Karpas-422 (cell line): Measurements from ENCODE around the gene LIMD2. TPM values are rescaled to one million over a fixed set of nuclear protein-coding genes. Genes with fewer than 3 reads are reported as not detected.
A peak's percentile ranks its signal among the peaks of the same experiment; 100 is the strongest.

Experiments used
- DNase-seq: peaks from one replicate; pipeline ENCODE4 v3.0.0-alpha.2; 2015
- H2AFZ ChIP-seq: fragments of 200-600 bp; sonication (generic); 2 replicates; pipeline ENCODE4 v1.6.1; 2014; ENCODE audit warnings: antibody characterized with exemption, low read length, mixed read lengths
- H3K27ac ChIP-seq: fragments of 200-600 bp; sonication (generic); 2 replicates; pipeline ENCODE4 v1.5.1; 2014; ENCODE audit warnings: mild to moderate bottlenecking, low read length, moderate library complexity
- H3K27me3 ChIP-seq: fragments of 200-600 bp; sonication (generic); 2 replicates; pipeline ENCODE4 v1.6.1; 2014; ENCODE audit warnings: low read length, mixed read lengths
- H3K36me3 ChIP-seq: fragments of 200-600 bp; sonication (generic); 2 replicates; pipeline ENCODE4 v1.6.1; 2014; ENCODE audit warnings: low read length, mixed read lengths; ENCODE audit not compliant: insufficient read depth
- H3K4me1 ChIP-seq: fragments of 200-600 bp; sonication (generic); 2 replicates; pipeline ENCODE4 v1.6.1; 2014; ENCODE audit warnings: mild to moderate bottlenecking, low read length, mixed read lengths
- H3K4me2 ChIP-seq: fragments of 200-600 bp; sonication (generic); 2 replicates; pipeline ENCODE4 v1.6.1; 2014; ENCODE audit warnings: low read length, low read depth, mild to moderate bottlenecking; ENCODE audit not compliant: poor library complexity, severe bottlenecking
- H3K4me3 ChIP-seq: fragments of 200-600 bp; sonication (generic); 2 replicates; pipeline ENCODE4 v1.5.1; 2014; ENCODE audit warnings: mild to moderate bottlenecking, antibody characterized with exemption, low read length, mixed read lengths
- H3K79me2 ChIP-seq: fragments of 200-600 bp; sonication (generic); 2 replicates; pipeline ENCODE4 v1.6.1; 2014; ENCODE audit warnings: mild to moderate bottlenecking, low read length, mixed read lengths
- H3K9ac ChIP-seq: fragments of 200-600 bp; sonication (generic); 2 replicates; pipeline ENCODE4 v1.6.0; 2014; ENCODE audit warnings: low read length
- H3K9me2 ChIP-seq: fragments of 200-600 bp; sonication (generic), shearing (Covaris generic); replicated peaks from 2 replicates; pipeline ENCODE4 v1.6.0; 2014; ENCODE audit warnings: mild to moderate bottlenecking, low read length, moderate library complexity; ENCODE audit not compliant: insufficient read depth
- H3K9me3 ChIP-seq: fragments of 300-700, 200-600 bp; sonication (generic); 2 replicates; pipeline ENCODE4 v1.6.1; 2014; ENCODE audit warnings: low read length, mixed read lengths
- H4K20me1 ChIP-seq: fragments of 200-600 bp; sonication (generic); 2 replicates; pipeline ENCODE4 v1.6.1; 2014; ENCODE audit warnings: mild to moderate bottlenecking, antibody characterized with exemption, low read length, low read depth; ENCODE audit not compliant: insufficient read depth
- total RNA-seq: library from RNA; depleted of rRNA; stranded (reverse); fragments of >200 nt; shearing (Covaris generic); gene quantifications from 2 replicates; pipeline ENCODE4 v1.2.3, GENCODE V29; 2014; ENCODE audit warnings: low replicate concordance

The LIMD2 gene
- total RNA-seq, 1 experiment from 2014 or later: 200 TPM

DNA sequence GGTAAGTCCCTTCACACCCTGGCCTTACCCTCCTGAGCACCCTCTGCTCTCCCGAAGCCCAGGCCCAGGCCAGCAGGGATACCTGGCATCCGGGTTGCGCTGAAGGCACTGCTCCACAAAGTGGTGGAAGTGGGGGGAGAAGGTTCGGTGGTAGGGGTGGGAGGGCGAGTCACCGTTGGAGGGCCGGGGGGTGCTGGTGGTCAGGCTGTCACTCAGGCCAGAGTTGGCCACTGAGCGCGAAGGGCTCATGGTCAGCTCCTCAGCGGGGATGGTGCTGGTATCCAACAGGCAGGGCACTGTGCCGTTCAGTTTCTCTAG lies 4.3 kb upstream of the LIMD2 start:
- Histone ChIP-seq H3K27me3 (no peaks in the 10 kb centered on the region), H3K4me2 (no peak overlapping the region), H3K9me3 (no peaks in the 10 kb centered on the region), H3K36me3 (peaks cover 20% of the 10 kb centered on the region; the same call in 1 of the 2 replicates), H3K9me2 (no peaks in the 10 kb centered on the region), H3K79me2 (peaks cover 33% of the 10 kb centered on the region), H2AFZ (no peak overlapping the region), H4K20me1 (no peaks in the 10 kb centered on the region), H3K27ac (no peak overlapping the region), H3K4me1 (peaks cover 36% of the 10 kb centered on the region), H3K4me3 (no peak overlapping the region), H3K9ac (no peak overlapping the region)
- no peak for DNase-seq

- Histone ChIP-seq H3K79me2 (peaks cover 38% of the 10 kb centered on the region), H4K20me1 (no peaks in the 10 kb centered on the region), H3K36me3 (peaks cover 17% of the 10 kb centered on the region; the same call in 1 of the 2 replicates), H3K4me2 (peak overlapping the region; percentile 96), H3K27ac (no peak overlapping the region), H3K9ac (peak overlapping the region; percentile 82), H3K27me3 (no peaks in the 10 kb centered on the region), H3K9me2 (no peaks in the 10 kb centered on the region), H3K9me3 (no peaks in the 10 kb centered on the region), H3K4me1 (peaks cover 36% of the 10 kb centered on the region), H3K4me3 (no peak overlapping the region), H2AFZ (no peak overlapping the region)
- DNase-seq: no peak
Observed at GRCh38 chr17:63703556-63704258, 3.8 kb upstream of the LIMD2 start.

DNA sequence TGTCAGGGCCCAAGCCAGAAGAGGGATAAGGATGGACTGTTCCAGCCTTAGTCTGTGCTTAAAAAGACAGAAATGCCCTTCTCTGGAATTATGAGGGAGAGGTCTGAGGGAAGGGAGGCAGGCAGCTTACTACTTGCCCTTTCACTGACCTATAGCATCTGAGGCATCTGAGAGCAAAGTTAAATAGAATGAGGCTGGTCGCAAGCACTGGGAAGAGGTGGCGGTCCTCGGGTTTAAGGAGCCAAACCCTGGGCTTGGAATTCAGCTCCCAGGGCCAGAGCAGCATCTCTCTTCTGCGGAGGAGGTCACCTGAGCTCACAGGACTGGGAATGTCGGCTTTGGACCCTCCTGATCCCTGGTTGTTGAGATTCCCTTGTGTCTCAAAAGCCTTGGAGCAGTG lies 3.1 kb upstream of the LIMD2 start:
- Histone ChIP-seq H3K79me2 (peaks cover 43% of the 10 kb centered on the region), H3K9me3 (no peaks in the 10 kb centered on the region), H3K9ac (peak overlapping the region; percentile 82), H3K36me3 (peaks cover 16% of the 10 kb centered on the region), H3K4me3 (peak overlapping the region; percentile 80; the same call in 1 of the 2 replicates), H3K27me3 (no peaks in the 10 kb centered on the region), H3K4me1 (peaks cover 41% of the 10 kb centered on the region), H2AFZ (no peak overlapping the region), H3K27ac (peak overlapping the region; percentile 96), H3K4me2 (peak overlapping the region; percentile 96), H4K20me1 (no peaks in the 10 kb centered on the region), H3K9me2 (no peaks in the 10 kb centered on the region)
- DNase-seq: no peak

GRCh38 chr17:63702721-63703015 lies 2.7 kb upstream of the LIMD2 start:
- peak overlapping the region; percentile 82 for H3K9ac ChIP-seq
- no peaks in the 10 kb centered on the region for H4K20me1 ChIP-seq
- no peaks in the 10 kb centered on the region for H3K27me3 ChIP-seq
- H3K36me3 ChIP-seq: peaks cover 16% of the 10 kb centered on the region
- H3K27ac ChIP-seq: peak overlapping the region; percentile 96
- H3K9me3 ChIP-seq: no peaks in the 10 kb centered on the region
- H2AFZ ChIP-seq: no peak overlapping the region
- H3K4me3 ChIP-seq: peak overlapping the region; percentile 80
- H3K79me2 ChIP-seq: peaks cover 44% of the 10 kb centered on the region
- H3K4me1 ChIP-seq: peaks cover 45% of the 10 kb centered on the region
- DNase-seq: no peak
- peak overlapping the region; percentile 96 for H3K4me2 ChIP-seq
- H3K9me2 ChIP-seq: no peaks in the 10 kb centered on the region

- Histone ChIP-seq H3K9me3 (no peaks in the 10 kb centered on the region), H3K4me1 (peaks cover 51% of the 10 kb centered on the region), H3K27me3 (no peaks in the 10 kb centered on the region), H2AFZ (no peak overlapping the region), H3K9ac (peak overlapping the region; percentile 82), H3K79me2 (peaks cover 44% of the 10 kb centered on the region), H4K20me1 (no peaks in the 10 kb centered on the region), H3K9me2 (no peaks in the 10 kb centered on the region), H3K27ac (peak overlapping the region; percentile 96), H3K4me3 (peak overlapping the region; percentile 80), H3K36me3 (peaks cover 19% of the 10 kb centered on the region), H3K4me2 (peak overlapping the region; percentile 96)
- DNase-seq: peak; percentile 90
Observed at GRCh38 chr17:63701868-63702720, 2.2 kb upstream of the LIMD2 start.

DNA sequence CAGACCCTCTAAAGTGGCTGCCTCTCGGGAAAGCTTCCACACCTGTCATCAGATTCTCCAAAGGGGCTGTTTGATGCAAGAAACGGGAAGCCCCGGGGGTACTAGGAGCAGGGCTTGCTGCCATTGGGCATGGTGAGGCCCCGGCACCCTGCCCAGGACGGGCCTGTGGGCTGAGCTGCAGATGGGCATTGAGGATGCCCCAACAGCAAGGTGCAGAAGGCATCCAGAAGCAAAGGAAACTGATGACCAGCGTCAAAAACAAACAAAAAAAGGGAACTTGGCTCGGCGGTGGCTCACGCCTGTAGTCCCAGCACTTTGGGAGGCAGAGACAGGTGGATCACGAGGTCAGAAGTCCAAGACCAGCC lies 1.5 kb upstream of the LIMD2 start:
- DNase-seq: peak; percentile 67
- Histone ChIP-seq H3K9ac (peak overlapping the region; percentile 82), H3K27ac (peak overlapping the region; percentile 96), H2AFZ (no peak overlapping the region), H4K20me1 (no peaks in the 10 kb centered on the region), H3K9me2 (no peaks in the 10 kb centered on the region), H3K4me2 (peak overlapping the region; percentile 96), H3K9me3 (no peaks in the 10 kb centered on the region), H3K4me3 (peak overlapping the region; percentile 80), H3K27me3 (no peaks in the 10 kb centered on the region), H3K4me1 (peaks cover 57% of the 10 kb centered on the region), H3K36me3 (peaks cover 24% of the 10 kb centered on the region), H3K79me2 (peaks cover 44% of the 10 kb centered on the region)

DNA sequence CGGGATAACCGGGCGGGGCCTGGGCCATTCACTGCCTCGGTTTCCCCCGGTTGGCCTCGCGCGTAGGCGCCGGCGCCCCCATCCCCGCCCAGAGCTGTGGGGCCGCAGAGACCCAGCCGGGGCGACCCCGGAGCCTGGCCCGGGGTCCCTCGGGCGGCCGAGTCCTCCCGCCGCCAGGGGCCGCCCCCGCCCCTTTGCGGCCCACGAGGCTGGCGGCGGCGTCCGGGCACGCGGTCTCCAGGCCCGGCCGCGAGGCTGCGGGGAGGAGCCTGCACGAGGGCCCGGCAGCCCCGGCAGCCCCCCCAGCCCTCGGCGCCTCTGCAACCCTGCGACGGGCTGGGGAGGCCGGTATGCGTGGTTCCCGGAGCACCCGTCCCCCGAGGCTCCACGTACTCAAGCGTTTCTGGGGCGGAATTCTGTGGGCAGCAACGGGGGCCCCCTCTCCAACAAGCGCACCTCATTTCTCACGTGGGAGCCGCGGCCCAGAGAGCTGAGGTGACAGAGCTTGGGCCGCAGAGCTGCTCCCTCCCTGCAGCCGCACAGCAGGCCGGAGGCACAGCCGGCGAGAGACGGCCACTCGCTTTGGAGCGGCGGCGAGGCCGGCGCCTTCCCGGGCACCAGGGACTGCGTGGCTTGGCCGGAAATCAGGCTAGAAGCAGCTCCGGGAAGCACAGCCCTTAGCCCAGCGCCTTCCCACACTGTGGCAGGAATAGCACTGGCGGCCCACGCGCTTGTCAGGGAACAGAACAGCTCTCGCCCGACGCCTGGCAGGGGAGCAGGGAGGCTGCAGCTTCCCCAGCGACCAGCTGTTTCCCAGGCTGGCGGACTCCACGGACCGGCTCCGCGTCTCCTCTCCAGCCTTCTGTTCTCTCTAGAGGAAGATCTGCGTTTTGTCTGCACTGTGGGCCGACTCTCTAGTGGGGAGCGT lies 867 bp upstream of the LIMD2 start:
- Histone ChIP-seq H3K27ac (peak overlapping the region; percentile 96), H3K4me2 (peak overlapping the region; percentile 96), H3K9me2 (no peaks in the 10 kb centered on the region), H4K20me1 (no peaks in the 10 kb centered on the region), H3K9me3 (no peaks in the 10 kb centered on the region), H3K4me3 (peak overlapping the region; percentile 80), H3K27me3 (no peaks in the 10 kb centered on the region), H2AFZ (no peak overlapping the region), H3K9ac (peak overlapping the region; percentile 82), H3K36me3 (peaks cover 29% of the 10 kb centered on the region), H3K79me2 (peaks cover 44% of the 10 kb centered on the region), H3K4me1 (peaks cover 64% of the 10 kb centered on the region)
- peak; percentile 89 for DNase-seq
